Measurements from ENCODE around the gene MRPL27.
A peak's percentile ranks its signal among the peaks of the same experiment; 100 is the strongest.

The MRPL27 gene

GRCh38 chr17:50346313-50347116 lies 26.5 kb downstream of the MRPL27 start:
- H3K79me1 ChIP-seq (ENCODE audit: low read depth, low read length): peaks cover 10% of the 10 kb centered on the region
- peak overlapping the region; percentile 92 for H3K4me2 ChIP-seq (ENCODE audit: insufficient read depth, low read length, poor library complexity, severe bottlenecking)
- H2AFZ ChIP-seq (ENCODE audit: low read length): peak overlapping the region; percentile 99
- peaks cover 15 to 21% of the 10 kb centered on the region in 2 donors for H3K4me1 ChIP-seq (ENCODE audit: control insufficient read depth in 2 of 2, insufficient read depth in 1 of 2, low read depth in 1 of 2, low read length in 2 of 2)
- H3K9me3 ChIP-seq (replicated peaks in 1 of 2; ENCODE audit: control insufficient read depth in 2 of 2, insufficient read depth in 1 of 2, low read depth in 1 of 2, low read length in 2 of 2): peaks cover 0 to 2% of the 10 kb centered on the region in 2 donors
- no peak for DNase-seq (ENCODE audit: low spot score)
- H3K14ac ChIP-seq (ENCODE audit: low read length): peak overlapping the region; percentile 98
- H2BK120ac ChIP-seq (ENCODE audit: low read depth, low read length): peak overlapping the region; percentile 51
- WGBS, 2 donors (ENCODE audit: extremely low coverage in 2 of 2, insufficient read length in 2 of 2, insufficient replicate concordance in 1 of 2): no CpG with 5 or more reads among the region's 57 CpGs
- H3K23ac ChIP-seq (ENCODE audit: low read depth, low read length, poor library complexity): peak overlapping the region; percentile 98
- peaks cover 0 to 18% (median 8%) of the 10 kb centered on the region in 3 experiments for H3K27me3 ChIP-seq (ENCODE audit: control insufficient read depth in 3 of 3, insufficient read depth in 3 of 3, low read depth in 1 of 3, low read length in 3 of 3)
- peak overlapping the region; percentile 88 for H2BK5ac ChIP-seq (ENCODE audit: low read length)
- peak overlapping the region; percentile 71 for H3K27ac ChIP-seq (replicated peaks; ENCODE audit: low read length)
- no peak overlapping the region for H4K8ac ChIP-seq (ENCODE audit: low read depth, low read length)
- peak overlapping the region; percentile 96 for H3K9ac ChIP-seq (ENCODE audit: low read depth, low read length, poor library complexity)
- H4K91ac ChIP-seq (ENCODE audit: low read depth, low read length, poor library complexity): no peak overlapping the region
- H2AK5ac ChIP-seq (ENCODE audit: low read depth, low read length): peak overlapping the region; percentile 88
- H3K4ac ChIP-seq (ENCODE audit: low read length): peak overlapping the region; percentile 96
- H3K18ac ChIP-seq (ENCODE audit: low read length): peak overlapping the region; percentile 99
- peak overlapping the region; percentile 50 for H2BK15ac ChIP-seq (ENCODE audit: low read length)
- peak overlapping the region; percentile 96 for H2BK12ac ChIP-seq (ENCODE audit: low read length)
- H3K36me3 ChIP-seq (replicated peaks in 1 of 2; ENCODE audit: control insufficient read depth in 2 of 2, insufficient read depth in 2 of 2, low read length in 2 of 2): peaks cover 2% of the 10 kb centered on the region in 2 donors
- peak overlapping the region; percentile 98 to 99 for H3K4me3 ChIP-seq (ENCODE audit: low read length in 2 of 2)

DNA sequence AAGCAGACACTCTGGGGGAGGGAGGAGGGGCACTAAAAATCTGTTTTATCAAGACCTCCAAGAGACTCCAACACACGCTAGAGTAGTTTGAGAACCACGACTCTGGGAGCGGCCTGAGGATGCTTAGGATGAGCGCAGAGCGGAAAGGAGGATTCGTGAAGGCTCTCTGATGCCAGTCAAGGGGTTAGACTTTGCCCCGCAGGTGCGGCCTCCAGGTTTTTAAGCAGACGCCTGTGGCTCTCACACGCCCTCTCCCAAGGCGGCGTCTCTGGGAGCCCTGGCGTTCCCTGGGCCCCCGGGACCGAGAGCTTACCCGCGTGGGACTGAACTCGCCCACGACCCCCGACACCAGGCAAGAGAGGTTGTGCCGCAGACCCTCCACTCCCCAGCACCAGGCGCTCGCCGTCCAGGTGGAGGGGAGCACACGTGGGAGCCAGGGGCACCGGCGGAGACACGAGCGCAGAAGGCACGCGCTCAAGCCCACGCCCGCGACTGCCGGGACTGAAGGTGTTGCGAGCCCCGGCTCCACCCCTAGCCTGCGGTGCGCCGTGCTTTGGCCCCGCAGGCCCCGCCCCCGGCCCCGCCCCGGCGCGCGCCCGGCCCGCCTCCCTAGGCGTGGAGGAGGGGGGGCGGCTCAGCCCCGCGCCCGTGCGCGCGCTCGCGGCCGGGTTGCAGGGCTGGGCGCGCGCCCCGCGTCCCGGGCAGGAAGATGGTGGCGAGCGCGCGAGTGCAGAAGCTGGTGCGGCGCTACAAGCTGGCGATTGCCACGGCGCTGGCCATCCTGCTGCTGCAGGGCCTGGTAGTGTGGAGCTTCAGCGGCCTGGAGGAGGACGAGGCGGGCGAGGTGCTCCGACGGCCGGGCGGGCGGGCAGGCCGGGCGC lies 27.3 kb downstream of the MRPL27 start, which contains the start of gene XYLT2:
TSS of gene XYLT2 (plus strand) at position 695 of the 881 bp plus-strand sequence. CDS start at position 710, 15 bp downstream.
- H3K4ac ChIP-seq (ENCODE audit: low read length): peak within 1 kb of the TSS; percentile 96
- H2BK5ac ChIP-seq (ENCODE audit: low read length): peak within 1 kb of the TSS; percentile 88
- peaks cover 15 to 21% of the 10 kb centered on the region in 2 donors for H3K4me1 ChIP-seq (ENCODE audit: control insufficient read depth in 2 of 2, insufficient read depth in 1 of 2, low read depth in 1 of 2, low read length in 2 of 2)
- peak within 1 kb of the TSS; percentile 66 for H2BK120ac ChIP-seq (ENCODE audit: low read depth, low read length)
- H3K9ac ChIP-seq (ENCODE audit: low read depth, low read length, poor library complexity): peak within 1 kb of the TSS; percentile 96
- H3K14ac ChIP-seq (ENCODE audit: low read length): peak within 1 kb of the TSS; percentile 98
- H2AFZ ChIP-seq (ENCODE audit: low read length): peak within 1 kb of the TSS; percentile 99
- H3K9me3 ChIP-seq (replicated peaks in 1 of 2; ENCODE audit: control insufficient read depth in 2 of 2, insufficient read depth in 1 of 2, low read depth in 1 of 2, low read length in 2 of 2): peaks cover 0 to 2% of the 10 kb centered on the region in 2 donors
- H3K36me3 ChIP-seq (replicated peaks in 1 of 2; ENCODE audit: control insufficient read depth in 2 of 2, insufficient read depth in 2 of 2, low read length in 2 of 2): peaks cover under 1 to 2% of the 10 kb centered on the region in 2 donors
- peak within 1 kb of the TSS; percentile 99 for H3K4me2 ChIP-seq (ENCODE audit: insufficient read depth, low read length, poor library complexity, severe bottlenecking)
- H2BK12ac ChIP-seq (ENCODE audit: low read length): peak within 1 kb of the TSS; percentile 97
- DNase-seq (ENCODE audit: low spot score): peak; percentile 89
- peaks cover 0 to 18% (median 8%) of the 10 kb centered on the region in 3 experiments for H3K27me3 ChIP-seq (ENCODE audit: control insufficient read depth in 3 of 3, insufficient read depth in 3 of 3, low read depth in 1 of 3, low read length in 3 of 3)
- peak within 1 kb of the TSS; percentile 88 for H2AK5ac ChIP-seq (ENCODE audit: low read depth, low read length)
- WGBS, 2 donors (ENCODE audit: extremely low coverage in 2 of 2, insufficient read length in 2 of 2, insufficient replicate concordance in 1 of 2): no CpG with 5 or more reads among the region's 87 CpGs
- peak within 1 kb of the TSS; percentile 98 to 99 for H3K4me3 ChIP-seq (ENCODE audit: low read length in 2 of 2)
- H2BK15ac ChIP-seq (ENCODE audit: low read length): peak within 1 kb of the TSS; percentile 86
- no peak within 1 kb of the TSS for H4K91ac ChIP-seq (ENCODE audit: low read depth, low read length, poor library complexity)
- peak within 1 kb of the TSS; percentile 98 for H3K23ac ChIP-seq (ENCODE audit: low read depth, low read length, poor library complexity)
- peaks cover 9% of the 10 kb centered on the region for H3K79me1 ChIP-seq (ENCODE audit: low read depth, low read length)
- peak within 1 kb of the TSS; percentile 71 for H3K27ac ChIP-seq (replicated peaks; ENCODE audit: low read length)
- peak within 1 kb of the TSS; percentile 99 for H3K18ac ChIP-seq (ENCODE audit: low read length)
- peak within 1 kb of the TSS; percentile 89 for H4K8ac ChIP-seq (ENCODE audit: low read depth, low read length)

GRCh38 chr17:50344731-50345365 lies 28.1 kb downstream of the MRPL27 start:
- no peak overlapping the region for H4K8ac ChIP-seq (ENCODE audit: low read depth, low read length)
- DNase-seq (ENCODE audit: low spot score): no peak
- H3K4me1 ChIP-seq (ENCODE audit: control insufficient read depth in 2 of 2, insufficient read depth in 1 of 2, low read depth in 1 of 2, low read length in 2 of 2): peaks cover 15 to 21% of the 10 kb centered on the region in 2 donors
- H3K4ac ChIP-seq (ENCODE audit: low read length): no peak overlapping the region
- H3K4me2 ChIP-seq (ENCODE audit: insufficient read depth, low read length, poor library complexity, severe bottlenecking): no peak overlapping the region
- H3K27me3 ChIP-seq (ENCODE audit: control insufficient read depth in 3 of 3, insufficient read depth in 3 of 3, low read depth in 1 of 3, low read length in 3 of 3): peaks cover 0 to 18% (median 8%) of the 10 kb centered on the region in 3 experiments
- H2BK12ac ChIP-seq (ENCODE audit: low read length): no peak overlapping the region
- no peak overlapping the region for H3K27ac ChIP-seq (replicated peaks; ENCODE audit: low read length)
- H2AK5ac ChIP-seq (ENCODE audit: low read depth, low read length): peak overlapping the region; percentile 23
- H3K9ac ChIP-seq (ENCODE audit: low read depth, low read length, poor library complexity): no peak overlapping the region
- H3K4me3 ChIP-seq (ENCODE audit: low read length in 2 of 2): peak overlapping the region in 1 of 2 donors; percentile 15
- H3K14ac ChIP-seq (ENCODE audit: low read length): no peak overlapping the region
- H3K36me3 ChIP-seq (replicated peaks in 1 of 2; ENCODE audit: control insufficient read depth in 2 of 2, insufficient read depth in 2 of 2, low read length in 2 of 2): peaks cover 0 to 2% of the 10 kb centered on the region in 2 donors
- H2BK5ac ChIP-seq (ENCODE audit: low read length): no peak overlapping the region
- no CpG with 5 or more reads among the region's 13 CpGs for WGBS, 2 donors (ENCODE audit: extremely low coverage in 2 of 2, insufficient read length in 2 of 2, insufficient replicate concordance in 1 of 2)
- H3K23ac ChIP-seq (ENCODE audit: low read depth, low read length, poor library complexity): peak overlapping the region; percentile 1
- peak overlapping the region; percentile 86 for H2BK15ac ChIP-seq (ENCODE audit: low read length)
- peaks cover 0 to 2% of the 10 kb centered on the region in 2 donors for H3K9me3 ChIP-seq (replicated peaks in 1 of 2; ENCODE audit: control insufficient read depth in 2 of 2, insufficient read depth in 1 of 2, low read depth in 1 of 2, low read length in 2 of 2)
- peaks cover 9% of the 10 kb centered on the region for H3K79me1 ChIP-seq (ENCODE audit: low read depth, low read length)
- peak overlapping the region; percentile 99 for H2AFZ ChIP-seq (ENCODE audit: low read length)
- H3K18ac ChIP-seq (ENCODE audit: low read length): no peak overlapping the region
- H2BK120ac ChIP-seq (ENCODE audit: low read depth, low read length): no peak overlapping the region
- H4K91ac ChIP-seq (ENCODE audit: low read depth, low read length, poor library complexity): no peak overlapping the region

Measured in neuronal stem cell (in vitro differentiated cells).